ENCODE data around the gene ITPR3.

- no peak for TF ChIP-seq CTCF (conservative IDR thresholded peaks at IDR 0.05)
- TF ChIP-seq ZFX (IDR thresholded peaks at IDR 0.05): no peak
Measured at GRCh38 chr6:33678233-33678931, 57.3 kb downstream of the ITPR3 start.

Measured in C4-2B (cell line).